BLaER1 treated with 17β-estradiol and CSF1 and Interleukin-3, amounts not matched to agents 10 nM and 100 nM (cell line): ENCODE results near the gene PEPD.

Experiments used
- H3K27ac ChIP-seq, 11 experiments: shearing (Covaris generic); formaldehyde crosslinking; 2 replicates each; pipeline ENCODE4 v1.8.1; 2022
- H3K27me3 ChIP-seq, 11 experiments: shearing (Covaris generic); formaldehyde crosslinking; 2 replicates each; pipeline ENCODE4 v1.8.1; 2022
- H3K36me3 ChIP-seq, 11 experiments: shearing (Covaris generic); formaldehyde crosslinking; 2 replicates each; pipeline ENCODE4 v1.8.1; 2022
- H3K4me1 ChIP-seq, 10 experiments: shearing (Covaris generic); formaldehyde crosslinking; 2 replicates each; pipeline ENCODE4 v1.8.1; 2022
- H3K4me2 ChIP-seq, 11 experiments: shearing (Covaris generic); formaldehyde crosslinking; 2 replicates each; pipeline ENCODE4 v1.8.1; 2022
- H3K4me3 ChIP-seq, 10 experiments: shearing (Covaris generic); formaldehyde crosslinking; 2 replicates each; pipeline ENCODE4 v1.8.1; 2022
- H3K9ac ChIP-seq, 11 experiments: shearing (Covaris generic); formaldehyde crosslinking; 2 replicates each; pipeline ENCODE4 v1.8.1; 2022
- H3K9me3 ChIP-seq, 11 experiments: shearing (Covaris generic); formaldehyde crosslinking; replicated peaks in 1 of 11; 2 replicates each; pipeline ENCODE4 v1.8.1; 2022
- H4K20me1 ChIP-seq, 11 experiments: shearing (Covaris generic); formaldehyde crosslinking; 2 replicates each; pipeline ENCODE4 v1.8.1; 2022
- Cebpa-rat ChIP-seq, 11 experiments: shearing (Covaris generic); IDR thresholded peaks; 2 replicates each; pipeline ENCODE4 v1.8.1; 2022

The PEPD gene

GRCh38 chr19:33456076-33456844 lies 65.3 kb downstream of the PEPD start:
- no peak for TF ChIP-seq Cebpa-rat (IDR thresholded peaks at IDR 0.05)
- peaks cover 0 to 16% (median 0%) of the 10 kb centered on the region in 11 experiments; a peak in 3 of 22 replicates for H4K20me1 ChIP-seq
- H3K4me1 ChIP-seq = no peaks in the 10 kb centered on the region
- H3K27ac ChIP-seq = no peak overlapping the region
- H3K4me2 ChIP-seq = no peak overlapping the region
- no peaks in the 10 kb centered on the region for H3K9me3 ChIP-seq
- H3K9ac ChIP-seq = no peak overlapping the region
- peaks cover 0 to 24% (median 0%) of the 10 kb centered on the region in 11 experiments; a peak in 7 of 22 replicates for H3K36me3 ChIP-seq
- no peak overlapping the region for H3K4me3 ChIP-seq
- H3K27me3 ChIP-seq = no peaks in the 10 kb centered on the region

DNA sequence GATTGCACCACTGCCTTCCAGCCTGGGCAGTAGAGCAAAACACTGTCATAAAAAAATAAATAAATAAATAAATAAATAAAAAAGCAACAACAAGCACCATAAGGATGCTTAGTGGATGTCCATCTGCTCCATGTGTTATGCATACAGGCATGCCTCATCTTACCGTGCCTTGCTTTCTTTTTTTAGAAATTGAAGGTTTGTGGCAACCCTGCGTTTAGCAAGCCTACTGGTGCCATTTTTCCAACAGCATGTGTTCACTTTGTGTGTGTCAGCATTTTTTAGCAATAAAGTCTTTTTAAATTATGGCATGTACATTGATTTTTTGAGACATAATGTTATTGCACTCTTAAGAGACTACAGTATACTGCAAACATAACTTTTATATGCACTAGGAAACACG lies 68.3 kb downstream of the PEPD start:
- Histone ChIP-seq H3K27me3 (no peaks in the 10 kb centered on the region), H3K4me1 (peaks cover 0 to under 1% (median 0%) of the 10 kb centered on the region in 10 experiments; a peak in 1 of 20 replicates), H3K4me3 (no peak overlapping the region), H4K20me1 (peaks cover 0 to 19% (median 0%) of the 10 kb centered on the region in 11 experiments; a peak in 2 of 22 replicates), H3K4me2 (no peak overlapping the region), H3K9ac (no peak overlapping the region), H3K27ac (no peak overlapping the region), H3K36me3 (peaks cover 0 to 23% (median 0%) of the 10 kb centered on the region in 11 experiments; a peak in 5 of 22 replicates), H3K9me3 (no peaks in the 10 kb centered on the region)
- no peak for TF ChIP-seq Cebpa-rat (IDR thresholded peaks at IDR 0.05)

- H3K4me2 ChIP-seq = no peak overlapping the region
- no peak for TF ChIP-seq Cebpa-rat (IDR thresholded peaks at IDR 0.05)
- peaks cover 10 to 15% (median 12%) of the 10 kb centered on the region in 10 experiments; a peak in 18 of 20 replicates for H3K4me1 ChIP-seq
- no peak overlapping the region for H3K9ac ChIP-seq
- peaks cover 0 to 23% (median 0%) of the 10 kb centered on the region in 11 experiments; a peak in 5 of 22 replicates for H3K36me3 ChIP-seq
- H3K9me3 ChIP-seq = no peaks in the 10 kb centered on the region
- H3K27ac ChIP-seq = no peak overlapping the region
- no peak overlapping the region for H3K4me3 ChIP-seq
- H4K20me1 ChIP-seq = peaks cover 0 to 36% (median 6%) of the 10 kb centered on the region in 11 experiments; a peak in 6 of 22 replicates
- no peaks in the 10 kb centered on the region for H3K27me3 ChIP-seq
These were observed 70.9 kb downstream of the PEPD start for GRCh38 chr19:33450689-33451088.

- no peak overlapping the region for H3K27ac ChIP-seq
- H3K27me3 ChIP-seq = no peaks in the 10 kb centered on the region
- H4K20me1 ChIP-seq = peaks cover 0 to 45% (median 6%) of the 10 kb centered on the region in 11 experiments; a peak in 6 of 22 replicates
- H3K9ac ChIP-seq = no peak overlapping the region
- TF ChIP-seq Cebpa-rat (IDR thresholded peaks at IDR 0.05) = no peak
- H3K4me1 ChIP-seq = peaks cover 10 to 15% (median 12%) of the 10 kb centered on the region in 10 experiments; a peak in 18 of 20 replicates
- H3K4me3 ChIP-seq = no peak overlapping the region
- H3K36me3 ChIP-seq = peaks cover 0 to 30% (median 0%) of the 10 kb centered on the region in 11 experiments; a peak in 5 of 22 replicates
- H3K9me3 ChIP-seq = no peaks in the 10 kb centered on the region
- H3K4me2 ChIP-seq = no peak overlapping the region
These were observed 71.8 kb downstream of the PEPD start for GRCh38 chr19:33449799-33450198.

GRCh38 chr19:33448159-33448516 lies 73.5 kb downstream of the PEPD start:
- Histone ChIP-seq H3K4me3 (no peak overlapping the region), H3K4me1 (peaks cover 10 to 15% (median 12%) of the 10 kb centered on the region in 10 experiments; a peak in 18 of 20 replicates), H3K36me3 (peaks cover 0 to 40% (median 0%) of the 10 kb centered on the region in 11 experiments; a peak in 6 of 22 replicates), H3K27ac (no peak overlapping the region), H3K9me3 (no peaks in the 10 kb centered on the region), H3K27me3 (no peaks in the 10 kb centered on the region), H4K20me1 (peaks cover 0 to 49% (median 6%) of the 10 kb centered on the region in 11 experiments; a peak in 7 of 22 replicates), H3K4me2 (peak overlapping the region in 1 of 11 experiments; percentile 26; a peak in 2 of 22 replicates), H3K9ac (peak overlapping the region in 1 of 11 experiments; percentile 13; a peak in 1 of 22 replicates)
- TF ChIP-seq Cebpa-rat (IDR thresholded peaks at IDR 0.05) = no peak

- Histone ChIP-seq H3K27ac (no peak overlapping the region), H3K9ac (peak overlapping the region in 7 of 11 experiments; percentile 7 to 38 (median 19); a peak in 3 of 22 replicates), H3K27me3 (no peaks in the 10 kb centered on the region), H3K4me3 (no peak overlapping the region), H3K9me3 (no peaks in the 10 kb centered on the region), H3K4me2 (peak overlapping the region; percentile 5 to 65 (median 51); a peak in 17 of 22 replicates), H3K4me1 (peaks cover 10 to 15% (median 12%) of the 10 kb centered on the region in 10 experiments; a peak in 18 of 20 replicates), H4K20me1 (peaks cover 0 to 49% (median 6%) of the 10 kb centered on the region in 11 experiments; a peak in 7 of 22 replicates), H3K36me3 (peaks cover 0 to 44% (median 0%) of the 10 kb centered on the region in 11 experiments; a peak in 6 of 22 replicates)
- TF ChIP-seq Cebpa-rat (IDR thresholded peaks at IDR 0.05) = no peak
These were observed 74.0 kb downstream of the PEPD start for GRCh38 chr19:33447336-33448158.

- Histone ChIP-seq H3K4me3 (no peak overlapping the region), H3K27me3 (no peaks in the 10 kb centered on the region), H4K20me1 (peaks cover 0 to 49% (median 6%) of the 10 kb centered on the region in 11 experiments; a peak in 7 of 22 replicates), H3K9ac (peak overlapping the region in 2 of 11 experiments; percentile 19 to 38; a peak in 2 of 22 replicates), H3K27ac (no peak overlapping the region), H3K4me1 (peaks cover 10 to 15% (median 12%) of the 10 kb centered on the region in 10 experiments; a peak in 18 of 20 replicates), H3K36me3 (peaks cover 0 to 44% (median 0%) of the 10 kb centered on the region in 11 experiments; a peak in 6 of 22 replicates), H3K9me3 (no peaks in the 10 kb centered on the region), H3K4me2 (peak overlapping the region in 8 of 11 experiments; percentile 39 to 65 (median 60); a peak in 15 of 22 replicates)
- TF ChIP-seq Cebpa-rat (IDR thresholded peaks at IDR 0.05) = no peak
These were observed 75.0 kb downstream of the PEPD start for GRCh38 chr19:33446330-33447293.
